ENCODE data around the gene PLAC9.

- TF ChIP-seq CTCF (IDR thresholded peaks at IDR 0.05; ENCODE audit: insufficient read depth, low read depth, low read length) (no peak), EZH2 (IDR thresholded peaks at IDR 0.05; ENCODE audit: insufficient read depth, low read length) (no peak)
These were observed 40.9 kb downstream of the PLAC9 start for GRCh38 chr10:80173466-80173865.

Data from astrocyte (in vitro differentiated cells and primary cell).